OCI-LY3 (cell line): ENCODE results near the gene ZNF865.

Experiments
- H2AFZ ChIP-seq: fragments of 200-600, 300-600 bp; shearing (Covaris generic); 2 replicates; pipeline ENCODE4 v1.6.0; 2014; ENCODE audit warnings: antibody characterized with exemption, low read depth, low read length
- H3K27ac ChIP-seq: fragments of 200-600, 300-600 bp; sonication (generic); 2 replicates; pipeline ENCODE4 v1.5.1; 2014; ENCODE audit warnings: mild to moderate bottlenecking, low read length, moderate library complexity, mixed read lengths
- H3K27me3 ChIP-seq: fragments of 200-600, 300-600 bp; sonication (generic); 2 replicates; pipeline ENCODE4 v1.6.1; 2014; ENCODE audit warnings: low read depth, low read length, mixed read lengths
- H3K36me3 ChIP-seq: fragments of 200-600, 300-600 bp; sonication (generic); replicated peaks from 2 replicates; pipeline ENCODE3; 2014; ENCODE audit warnings: low read depth, low read length, mixed read lengths
- H3K4me1 ChIP-seq: fragments of 300-600, 200-600 bp; sonication (generic); 2 replicates; pipeline ENCODE4 v1.6.1; 2014; ENCODE audit warnings: low read length, mixed read lengths
- H3K4me2 ChIP-seq: fragments of 200-600, 300-600 bp; sonication (generic); 2 replicates; pipeline ENCODE4 v1.6.1; 2014; ENCODE audit warnings: low read length, mixed read lengths
- H3K4me3 ChIP-seq: fragments of 300-600, 200-600 bp; sonication (generic); 2 replicates; pipeline ENCODE4 v1.5.1; 2014; ENCODE audit warnings: antibody characterized with exemption, mild to moderate bottlenecking, low read length, moderate library complexity
- H3K79me2 ChIP-seq: fragments of 300-600, 200-600 bp; shearing (Covaris generic); 2 replicates; pipeline ENCODE4 v1.6.1; 2014; ENCODE audit warnings: mild to moderate bottlenecking, low read length, mixed read lengths
- H3K9ac ChIP-seq: fragments of 300-600, 200-600 bp; shearing (Covaris generic); 2 replicates; pipeline ENCODE4 v1.6.0; 2014; ENCODE audit warnings: mild to moderate bottlenecking, low read length, moderate library complexity
- H3K9me3 ChIP-seq: fragments of 200-600, 300-600 bp; shearing (Covaris generic); 2 replicates; pipeline ENCODE4 v1.6.1; 2014; ENCODE audit warnings: low read length, mixed read lengths; ENCODE audit not compliant: insufficient read depth
- H4K20me1 ChIP-seq: fragments of 200-600, 300-600 bp; sonication (generic); 2 replicates; pipeline ENCODE4 v1.6.1; 2016; ENCODE audit warnings: low read length, mixed read lengths; ENCODE audit not compliant: insufficient read depth
- CTCF ChIP-seq: fragments of 200-600, 300-600 bp; sonication (generic); IDR thresholded peaks from 2 replicates; pipeline ENCODE4 v1.5.1; 2014; ENCODE audit warnings: antibody characterized with exemption, low read length, low read depth
- EZH2phosphoT487 ChIP-seq: fragments of 200-600 bp; shearing (Covaris generic); IDR thresholded peaks from 2 replicates; pipeline ENCODE4 v1.6.1; 2018; ENCODE audit warnings: antibody characterized with exemption, mixed run types, low read depth

The ZNF865 gene

DNA sequence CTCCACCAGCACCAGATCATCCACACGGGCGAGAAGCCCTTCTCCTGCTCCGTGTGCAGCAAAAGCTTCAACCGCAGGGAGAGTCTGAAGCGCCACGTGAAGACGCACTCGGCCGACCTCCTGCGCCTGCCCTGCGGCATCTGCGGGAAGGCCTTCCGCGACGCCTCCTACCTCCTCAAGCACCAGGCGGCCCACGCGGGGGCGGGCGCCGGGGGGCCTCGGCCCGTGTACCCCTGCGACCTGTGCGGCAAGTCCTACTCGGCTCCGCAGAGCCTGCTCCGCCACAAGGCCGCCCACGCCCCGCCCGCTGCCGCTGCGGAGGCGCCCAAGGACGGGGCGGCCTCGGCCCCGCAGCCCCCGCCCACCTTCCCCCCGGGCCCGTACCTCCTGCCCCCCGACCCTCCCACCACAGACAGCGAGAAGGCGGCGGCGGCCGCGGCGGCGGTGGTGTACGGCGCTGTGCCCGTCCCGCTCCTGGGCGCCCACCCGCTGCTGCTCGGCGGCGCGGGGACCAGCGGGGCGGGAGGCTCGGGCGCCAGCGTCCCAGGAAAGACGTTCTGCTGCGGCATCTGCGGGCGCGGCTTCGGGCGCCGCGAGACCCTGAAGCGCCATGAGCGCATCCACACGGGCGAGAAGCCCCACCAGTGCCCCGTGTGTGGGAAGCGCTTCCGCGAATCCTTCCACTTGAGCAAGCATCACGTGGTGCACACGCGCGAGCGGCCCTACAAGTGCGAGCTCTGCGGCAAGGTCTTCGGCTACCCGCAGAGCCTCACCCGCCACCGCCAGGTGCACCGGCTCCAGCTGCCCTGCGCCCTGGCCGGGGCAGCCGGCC, 9.5 kb downstream of the ZNF865 start:
- TF ChIP-seq EZH2phosphoT487 (no peak), CTCF (no peak)
- no peak overlapping the region for H2AFZ ChIP-seq
- no peaks in the 10 kb centered on the region for H3K27me3 ChIP-seq
- peaks cover 8% of the 10 kb centered on the region for H4K20me1 ChIP-seq
- peaks cover 23% of the 10 kb centered on the region for H3K4me1 ChIP-seq
- peaks cover 33% of the 10 kb centered on the region for H3K36me3 ChIP-seq
- peaks cover 25% of the 10 kb centered on the region for H3K79me2 ChIP-seq
- H3K9ac ChIP-seq: no peak overlapping the region
- no peaks in the 10 kb centered on the region for H3K9me3 ChIP-seq
- H3K27ac ChIP-seq: no peak overlapping the region
- H3K4me2 ChIP-seq: no peak overlapping the region
- H3K4me3 ChIP-seq: no peak overlapping the region

DNA sequence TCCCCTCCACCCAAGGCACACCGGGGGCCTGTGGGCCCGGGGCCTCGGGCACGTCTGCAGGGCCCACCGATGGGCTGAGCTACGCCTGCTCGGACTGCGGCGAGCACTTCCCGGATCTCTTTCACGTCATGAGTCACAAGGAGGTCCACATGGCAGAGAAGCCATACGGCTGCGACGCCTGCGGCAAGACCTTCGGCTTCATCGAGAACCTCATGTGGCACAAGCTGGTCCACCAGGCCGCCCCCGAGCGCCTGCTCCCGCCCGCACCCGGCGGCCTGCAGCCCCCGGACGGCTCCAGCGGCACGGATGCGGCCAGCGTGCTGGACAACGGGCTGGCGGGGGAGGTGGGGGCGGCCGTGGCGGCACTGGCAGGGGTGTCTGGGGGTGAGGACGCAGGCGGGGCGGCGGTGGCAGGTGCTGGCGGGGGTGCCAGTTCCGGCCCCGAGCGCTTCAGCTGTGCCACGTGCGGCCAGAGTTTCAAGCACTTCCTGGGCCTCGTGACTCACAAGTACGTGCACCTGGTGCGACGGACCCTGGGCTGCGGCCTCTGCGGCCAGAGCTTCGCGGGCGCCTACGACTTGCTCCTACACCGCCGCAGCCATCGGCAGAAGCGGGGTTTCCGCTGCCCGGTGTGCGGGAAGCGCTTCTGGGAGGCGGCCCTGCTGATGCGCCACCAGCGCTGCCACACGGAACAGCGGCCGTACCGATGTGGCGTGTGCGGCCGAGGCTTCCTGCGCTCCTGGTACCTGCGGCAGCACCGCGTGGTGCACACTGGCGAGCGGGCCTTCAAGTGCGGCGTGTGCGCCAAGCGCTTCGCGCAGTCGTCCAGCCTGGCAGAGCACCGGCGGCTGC, 10.3 kb downstream of the ZNF865 start:
- TF ChIP-seq CTCF (no peak), EZH2phosphoT487 (no peak)
- H3K79me2 ChIP-seq: peaks cover 20% of the 10 kb centered on the region
- peaks cover 23% of the 10 kb centered on the region for H3K4me1 ChIP-seq
- no peak overlapping the region for H3K4me2 ChIP-seq
- H3K27ac ChIP-seq: no peak overlapping the region
- no peaks in the 10 kb centered on the region for H3K27me3 ChIP-seq
- peaks cover 8% of the 10 kb centered on the region for H4K20me1 ChIP-seq
- H3K9me3 ChIP-seq: no peaks in the 10 kb centered on the region
- H2AFZ ChIP-seq: no peak overlapping the region
- no peak overlapping the region for H3K4me3 ChIP-seq
- no peak overlapping the region for H3K9ac ChIP-seq
- H3K36me3 ChIP-seq: peaks cover 38% of the 10 kb centered on the region

DNA sequence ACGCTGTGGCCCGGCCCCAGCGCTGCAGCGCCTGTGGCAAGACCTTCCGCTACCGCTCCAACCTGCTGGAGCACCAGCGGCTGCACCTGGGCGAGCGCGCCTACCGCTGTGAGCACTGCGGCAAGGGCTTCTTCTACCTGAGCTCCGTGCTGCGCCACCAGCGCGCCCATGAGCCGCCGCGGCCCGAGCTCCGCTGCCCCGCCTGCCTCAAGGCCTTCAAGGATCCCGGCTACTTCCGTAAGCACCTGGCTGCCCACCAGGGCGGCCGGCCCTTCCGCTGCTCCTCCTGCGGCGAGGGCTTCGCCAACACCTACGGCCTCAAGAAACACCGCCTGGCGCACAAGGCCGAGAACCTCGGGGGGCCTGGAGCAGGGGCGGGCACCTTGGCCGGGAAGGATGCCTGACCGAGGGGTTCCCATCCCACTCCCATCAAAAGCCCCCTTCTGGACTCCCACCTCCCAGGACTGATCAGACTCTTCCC, 11.0 kb downstream of the ZNF865 start:
- Histone ChIP-seq H3K4me1 (peaks cover 17% of the 10 kb centered on the region), H3K27ac (no peak overlapping the region), H2AFZ (no peak overlapping the region), H3K4me3 (no peak overlapping the region), H3K9me3 (no peaks in the 10 kb centered on the region), H3K27me3 (no peaks in the 10 kb centered on the region), H4K20me1 (peaks cover 8% of the 10 kb centered on the region), H3K36me3 (peaks cover 37% of the 10 kb centered on the region), H3K4me2 (no peak overlapping the region), H3K79me2 (peaks cover 13% of the 10 kb centered on the region), H3K9ac (no peak overlapping the region)
- no peak for TF ChIP-seq CTCF

DNA sequence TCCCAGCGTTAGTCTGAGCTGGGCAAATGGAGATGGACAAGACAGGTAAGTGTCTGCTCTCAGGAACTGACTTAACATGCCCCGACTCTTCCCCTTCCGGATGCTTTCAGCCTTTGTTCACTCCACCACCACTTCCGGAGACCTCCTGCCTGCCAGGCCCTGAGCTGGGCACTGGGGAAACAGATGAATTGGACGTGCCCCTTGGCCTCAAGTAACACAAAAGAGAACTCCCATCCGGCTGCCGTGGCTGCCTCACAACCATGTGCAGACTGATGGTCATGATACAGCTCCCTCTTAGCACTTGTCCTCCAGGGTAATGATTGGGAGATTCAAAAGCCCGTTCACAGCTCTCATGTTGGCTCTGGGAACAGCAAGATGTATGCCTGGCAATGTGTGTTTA, 12.0 kb downstream of the ZNF865 start:
- H3K9me3 ChIP-seq: no peaks in the 10 kb centered on the region
- H3K27me3 ChIP-seq: no peaks in the 10 kb centered on the region
- peaks cover 7% of the 10 kb centered on the region for H3K4me1 ChIP-seq
- H4K20me1 ChIP-seq: peaks cover 8% of the 10 kb centered on the region
- TF ChIP-seq EZH2phosphoT487: no peak
- TF ChIP-seq CTCF: no peak
- no peak overlapping the region for H3K9ac ChIP-seq
- no peak overlapping the region for H2AFZ ChIP-seq
- no peak overlapping the region for H3K27ac ChIP-seq
- H3K4me2 ChIP-seq: no peak overlapping the region
- peaks cover 37% of the 10 kb centered on the region for H3K36me3 ChIP-seq
- no peak overlapping the region for H3K4me3 ChIP-seq
- H3K79me2 ChIP-seq: peaks cover 9% of the 10 kb centered on the region
